Cardiac fibroblast (primary cell): ENCODE data around the gene GTF2B.
"Not testable (repeated sequence)": the region's sequence is repeated elsewhere in the genome, so short reads cannot be mapped to it uniquely, and the experiment has no call there.

Experiments
- DNase-seq, 2 donors: peaks; one replicate each; pipeline versions ENCODE4 v3.0.0 to v3.0.0-alpha.2; 2010; ENCODE audit warnings: low read depth in 2 of 2
- H3K4me3 ChIP-seq, 2 donors: replicated peaks in 1 of 2; 1 replicate in 1 of 2; 2 replicates in 1 of 2; pipeline ENCODE4 v1.5.1; 2011; ENCODE audit warnings: low read depth in 2 of 2, low read length in 2 of 2, mild to moderate bottlenecking in 2 of 2, moderate library complexity in 1 of 2
- CTCF ChIP-seq: IDR thresholded peaks from one replicate; pipeline ENCODE4 v1.5.1; 2011; ENCODE audit warnings: low read depth, mild to moderate bottlenecking, low read length, inconsistent platforms

Gene GTF2B

GRCh38 chr1:88847643-88848042 lies 43.7 kb downstream of the GTF2B start:
- no peak for DNase-seq
- H3K4me3 ChIP-seq, result no peak overlapping the region
- TF ChIP-seq CTCF, result no peak

- no peak for DNase-seq
- TF ChIP-seq CTCF, result no peak
- H3K4me3 ChIP-seq, result no peak overlapping the region
Measured at GRCh38 chr1:88825721-88826120, 65.6 kb downstream of the GTF2B start.

- not testable (repeated sequence) for DNase-seq, H3K4me3 ChIP-seq
Measured at GRCh38 chr1:88819642-88820041, 71.7 kb downstream of the GTF2B start.

GRCh38 chr1:88813471-88813870 lies 77.9 kb downstream of the GTF2B start:
- TF ChIP-seq CTCF, result no peak
- no peak overlapping the region for H3K4me3 ChIP-seq
- no peak for DNase-seq

- TF ChIP-seq CTCF, result no peak
- no peak overlapping the region for H3K4me3 ChIP-seq
- DNase-seq, result no peak
Measured at GRCh38 chr1:88812366-88812765, 79.0 kb downstream of the GTF2B start.

- DNase-seq, result no peak
- TF ChIP-seq CTCF, result no peak
- no peak overlapping the region for H3K4me3 ChIP-seq
Measured at GRCh38 chr1:88803444-88803843, 87.9 kb downstream of the GTF2B start.

- TF ChIP-seq CTCF, result no peak
- H3K4me3 ChIP-seq, result no peak overlapping the region
- DNase-seq, result peak; percentile 19 to 70
Measured at GRCh38 chr1:88802950-88803349, 88.4 kb downstream of the GTF2B start.
